HCT116 (cell line): Measurements from ENCODE around the gene VEPH1. TPM values are rescaled to one million over a fixed set of nuclear protein-coding genes. Genes with fewer than 3 reads are reported as not detected.

Experiments used
- ATAC-seq: fragments of 200-7000 bp; cut with Tn5 transposase; 2 replicates; pipeline ENCODE4 v1.9.1; 2020; ENCODE audit warnings: mild to moderate bottlenecking, moderate library complexity
- BruUV-seq: library from RNA; stranded (reverse); fragments of 400-500 nt; replicated peaks from 2 replicates; lab custom pipeline; 2021; lab: Mats Ljungman, UMichigan
- CTCF ChIA-PET: fragments of 300-600 bp; sonication (Branson Sonifier 250); formaldehyde crosslinking; loops from one replicate; lab custom pipeline; 2021; ENCODE audit warnings: antibody characterized with exemption; lab: Charles Lee
- POLR2A ChIA-PET: fragments of 300-600, 350-600 bp; sonication (Branson Sonifier 250); formaldehyde crosslinking; loops from one replicate; lab custom pipeline; 2021; ENCODE audit warnings: antibody characterized with exemption; lab: Charles Lee
- RAD21 ChIA-PET, 2 experiments: fragments of 300-600 bp; sonication (Branson Sonifier 250); formaldehyde crosslinking; loops; one replicate each; lab custom pipeline; 2023; ENCODE audit warnings: low total read pairs in 2 of 2; ENCODE audit not compliant: uncharacterized antibody in 2 of 2, unreplicated experiment in 2 of 2, low non-redundant PET in 1 of 2; lab: Charles Lee
- DNase-seq: peaks from one replicate; pipeline ENCODE4 v3.0.0-alpha.2; 2010; ENCODE audit warnings: low read depth, low spot score
- H2AFZ ChIP-seq: fragments of 200-600 bp; shearing (Covaris generic), sonication (generic); 2 replicates; pipeline ENCODE4 v1.6.1; 2017; ENCODE audit warnings: low read depth, mixed run types, mixed read lengths, antibody characterized with exemption, low read length; ENCODE audit not compliant: poor library complexity, severe bottlenecking
- H3K27ac ChIP-seq: 2 replicates; pipeline ENCODE4 v1.5.1; 2012; ENCODE audit warnings: low read depth, low read length
- H3K27me3 ChIP-seq: fragments of 200-600 bp; sonication (generic); 2 replicates; pipeline ENCODE4 v1.6.1; 2016; ENCODE audit warnings: mixed run types, low read length, mixed read lengths; ENCODE audit not compliant: insufficient read depth
- H3K36me3 ChIP-seq, 2 experiments: fragments of 200-500 bp in 1 of 2; fragments of 200-600 bp in 1 of 2; sonication (Bioruptor generic) in 1 of 2; sonication (generic) in 1 of 2; 2 replicates each; pipeline versions ENCODE4 v1.5.1 to v1.6.1; 2014 to 2016; ENCODE audit warnings: low read length in 2 of 2, inconsistent platforms in 1 of 2, mixed read lengths in 1 of 2, mixed run types in 1 of 2; ENCODE audit not compliant: insufficient read depth in 2 of 2, control insufficient read depth in 1 of 2
- H3K4me1 ChIP-seq, 2 experiments: fragments of 200-600 bp in 1 of 2; sonication (generic) in 1 of 2; 2 replicates each; pipeline versions ENCODE4 v1.5.1 to v1.6.1; 2012 to 2017; ENCODE audit warnings: low read length in 2 of 2, inconsistent platforms in 1 of 2, mild to moderate bottlenecking in 1 of 2, mixed read lengths in 1 of 2, mixed run types in 1 of 2, moderate library complexity in 1 of 2; ENCODE audit not compliant: insufficient read depth in 2 of 2, control insufficient read depth in 1 of 2
- H3K4me2 ChIP-seq: fragments of 200-600 bp; sonication (generic); 2 replicates; pipeline ENCODE4 v1.6.1; 2017; ENCODE audit warnings: mixed run types, low read length, mixed read lengths
- H3K4me3 ChIP-seq, 2 experiments: fragments of 200-600 bp in 1 of 2; sonication (generic) in 1 of 2; replicated peaks in 1 of 2; 2 replicates each; pipeline ENCODE4 v1.5.1; 2011 to 2016; ENCODE audit warnings: low read length in 2 of 2, control low read depth in 1 of 2, low read depth in 1 of 2, mild to moderate bottlenecking in 1 of 2, mixed read lengths in 1 of 2, mixed run types in 1 of 2
- H3K79me2 ChIP-seq: fragments of 200-600 bp; sonication (generic); 2 replicates; pipeline ENCODE4 v1.6.1; 2017; ENCODE audit warnings: mild to moderate bottlenecking, mixed run types, low read length, moderate library complexity, mixed read lengths; ENCODE audit not compliant: insufficient read depth
- H3K9ac ChIP-seq: fragments of 200-600 bp; sonication (generic); 2 replicates; pipeline ENCODE4 v1.6.1; 2016; ENCODE audit warnings: low read length, mixed read lengths
- H3K9me2 ChIP-seq: fragments of 200-600 bp; sonication (generic), shearing (Covaris generic); 2 replicates; pipeline ENCODE4 v1.6.1; 2017; ENCODE audit warnings: mixed run types, mild to moderate bottlenecking, moderate library complexity; ENCODE audit not compliant: insufficient read depth
- H3K9me3 ChIP-seq, 2 experiments: fragments of 200-500 bp in 1 of 2; fragments of 200-600 bp in 1 of 2; sonication (Bioruptor generic) in 1 of 2; sonication (generic) in 1 of 2; 2 replicates each; pipeline ENCODE4 v1.6.1; 2014 to 2017; ENCODE audit warnings: low read length in 2 of 2, mixed read lengths in 2 of 2, inconsistent platforms in 1 of 2, low read depth in 1 of 2, mild to moderate bottlenecking in 1 of 2, mixed run types in 1 of 2, moderate library complexity in 1 of 2; ENCODE audit not compliant: control insufficient read depth in 1 of 2, insufficient read depth in 1 of 2
- H4K20me1 ChIP-seq: fragments of 200-600 bp; sonication (generic), shearing (Covaris generic); 2 replicates; pipeline ENCODE4 v1.6.1; 2017; ENCODE audit warnings: mixed run types, mild to moderate bottlenecking, moderate library complexity; ENCODE audit not compliant: insufficient read depth
- CBX3 ChIP-seq: IDR thresholded peaks from 2 replicates; pipeline ENCODE4 v1.6.1; 2012; ENCODE audit warnings: low read depth
- CEBPB ChIP-seq: IDR thresholded peaks from 2 replicates; pipeline ENCODE4 v1.6.1; 2012; ENCODE audit warnings: low read depth
- EZH2 ChIP-seq: fragments of 200-600 bp; sonication (generic); IDR thresholded peaks from 2 replicates; pipeline ENCODE4 v1.6.1; 2017; ENCODE audit warnings: antibody characterized with exemption, mixed run types
- EZH2phosphoT487 ChIP-seq: fragments of 200-600 bp; IDR thresholded peaks from 2 replicates; pipeline ENCODE4 v1.6.1; 2018; ENCODE audit warnings: antibody characterized with exemption, borderline replicate concordance
- FOSL1 ChIP-seq: IDR thresholded peaks from 2 replicates; pipeline ENCODE4 v1.6.1; 2012; ENCODE audit warnings: low read depth
- JUND ChIP-seq: IDR thresholded peaks from 2 replicates; pipeline ENCODE4 v1.6.1; 2012
- POLR2A ChIP-seq: IDR thresholded peaks from 2 replicates; pipeline ENCODE4 v1.7.0; 2011; ENCODE audit warnings: borderline replicate concordance; ENCODE audit not compliant: insufficient read depth, insufficient read length; ENCODE audit errors: extremely low read depth
- POLR2AphosphoS5 ChIP-seq: IDR thresholded peaks from 2 replicates; pipeline ENCODE4 v1.6.1; 2011; ENCODE audit warnings: mild to moderate bottlenecking, low read depth, low read length, moderate library complexity
- RAD21 ChIP-seq: IDR thresholded peaks from 2 replicates; pipeline ENCODE4 v1.6.1; 2012; ENCODE audit warnings: low read depth, mild to moderate bottlenecking
- SP1 ChIP-seq: IDR thresholded peaks from 2 replicates; pipeline ENCODE4 v1.6.1; 2012; ENCODE audit warnings: low read depth
- ZBTB33 ChIP-seq: IDR thresholded peaks from 2 replicates; pipeline ENCODE4 v1.6.1; 2011; ENCODE audit warnings: mild to moderate bottlenecking, low read length, moderate library complexity; ENCODE audit not compliant: insufficient replicate concordance; ENCODE audit errors: extremely low read depth
- ZFX ChIP-seq: fragments of 450-650 bp; IDR thresholded peaks from 2 replicates; pipeline ENCODE4 v1.6.1; 2017
- ZNF274 ChIP-seq: fragments of 200-500 bp; sonication (Bioruptor generic); IDR thresholded peaks from 2 replicates; pipeline ENCODE4 v1.6.1; 2014; ENCODE audit warnings: mild to moderate bottlenecking, low read depth, low read length, inconsistent platforms
- intact Hi-C: fragments of 100-400 bp; cut with micrococcal nuclease; formaldehyde crosslinking; loops from 2 replicates; pipeline ENCODE4 v1.10.0; 2022
- total RNA-seq: library from RNA; stranded (reverse); gene quantifications from one replicate; pipeline ENCODE4 v1.2.1, GENCODE V29; 2021; ENCODE audit not compliant: unreplicated experiment
- TF ChIP-seq, protein P1 (sequence below): IDR thresholded peaks from 2 replicates; pipeline ENCODE4 v1.6.1; 2012; ENCODE audit warnings: low read depth
- TF ChIP-seq, protein P2 (sequence below), 3 experiments: fragments of 200-600 bp in 1 of 3; sonication (generic) in 1 of 3; IDR thresholded peaks in 2 of 3; conservative IDR thresholded peaks in 1 of 3; 2 replicates each; pipeline ENCODE4 v1.5.1; 2012 to 2017; ENCODE audit warnings: low read depth in 2 of 3, low read length in 2 of 3, antibody characterized with exemption in 1 of 3, borderline replicate concordance in 1 of 3, control low read depth in 1 of 3, mild to moderate bottlenecking in 1 of 3, mixed read lengths in 1 of 3, mixed run types in 1 of 3, moderate library complexity in 1 of 3; ENCODE audit not compliant: insufficient read depth in 1 of 3

VEPH1 gene
- total RNA-seq, 1 experiment from 2014 or later: 4.9 TPM

GRCh38 chr3:157541506-157542236, 38.5 kb upstream of the VEPH1 start (continued):
- TF ChIP-seq, protein P1, sequence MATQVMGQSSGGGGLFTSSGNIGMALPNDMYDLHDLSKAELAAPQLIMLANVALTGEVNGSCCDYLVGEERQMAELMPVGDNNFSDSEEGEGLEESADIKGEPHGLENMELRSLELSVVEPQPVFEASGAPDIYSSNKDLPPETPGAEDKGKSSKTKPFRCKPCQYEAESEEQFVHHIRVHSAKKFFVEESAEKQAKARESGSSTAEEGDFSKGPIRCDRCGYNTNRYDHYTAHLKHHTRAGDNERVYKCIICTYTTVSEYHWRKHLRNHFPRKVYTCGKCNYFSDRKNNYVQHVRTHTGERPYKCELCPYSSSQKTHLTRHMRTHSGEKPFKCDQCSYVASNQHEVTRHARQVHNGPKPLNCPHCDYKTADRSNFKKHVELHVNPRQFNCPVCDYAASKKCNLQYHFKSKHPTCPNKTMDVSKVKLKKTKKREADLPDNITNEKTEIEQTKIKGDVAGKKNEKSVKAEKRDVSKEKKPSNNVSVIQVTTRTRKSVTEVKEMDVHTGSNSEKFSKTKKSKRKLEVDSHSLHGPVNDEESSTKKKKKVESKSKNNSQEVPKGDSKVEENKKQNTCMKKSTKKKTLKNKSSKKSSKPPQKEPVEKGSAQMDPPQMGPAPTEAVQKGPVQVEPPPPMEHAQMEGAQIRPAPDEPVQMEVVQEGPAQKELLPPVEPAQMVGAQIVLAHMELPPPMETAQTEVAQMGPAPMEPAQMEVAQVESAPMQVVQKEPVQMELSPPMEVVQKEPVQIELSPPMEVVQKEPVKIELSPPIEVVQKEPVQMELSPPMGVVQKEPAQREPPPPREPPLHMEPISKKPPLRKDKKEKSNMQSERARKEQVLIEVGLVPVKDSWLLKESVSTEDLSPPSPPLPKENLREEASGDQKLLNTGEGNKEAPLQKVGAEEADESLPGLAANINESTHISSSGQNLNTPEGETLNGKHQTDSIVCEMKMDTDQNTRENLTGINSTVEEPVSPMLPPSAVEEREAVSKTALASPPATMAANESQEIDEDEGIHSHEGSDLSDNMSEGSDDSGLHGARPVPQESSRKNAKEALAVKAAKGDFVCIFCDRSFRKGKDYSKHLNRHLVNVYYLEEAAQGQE: no peak
- TF ChIP-seq ZFX: no peak
- no peak for TF ChIP-seq EZH2
- no peak for TF ChIP-seq CBX3
- TF ChIP-seq POLR2AphosphoS5: no peak
- TF ChIP-seq POLR2A: no peak

DNA sequence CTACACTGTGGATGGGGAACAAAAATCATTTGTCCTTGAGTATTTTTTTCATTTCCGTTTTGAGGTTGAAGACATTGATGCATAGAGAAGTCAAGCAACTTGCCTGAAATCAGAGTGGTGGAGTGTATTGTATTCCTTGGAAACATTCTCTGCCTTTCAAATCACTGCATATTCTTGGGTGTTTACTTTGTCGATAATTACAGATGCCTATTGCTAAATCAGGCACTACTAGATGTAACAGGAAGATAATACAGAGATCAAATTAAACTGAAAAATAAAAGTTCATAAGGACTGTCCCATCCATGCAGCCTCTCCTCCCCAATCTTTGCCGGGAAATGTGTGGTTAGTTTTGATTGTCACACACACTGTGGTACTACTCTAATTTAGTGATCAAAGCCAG, 37.4 kb upstream of the VEPH1 start:
- Histone ChIP-seq H3K4me1 (no peaks in the 10 kb centered on the region), H3K9me2 (no peaks in the 10 kb centered on the region)
- ATAC-seq: no peak

More for the DNA sequence above, 37.4 kb upstream of the VEPH1 start:
- Histone ChIP-seq H2AFZ (no peak overlapping the region), H3K36me3 (no peaks in the 10 kb centered on the region), H3K27ac (no peak overlapping the region), H3K4me2 (no peak overlapping the region), H3K79me2 (no peaks in the 10 kb centered on the region), H3K9me3 (no peaks in the 10 kb centered on the region), H3K27me3 (no peaks in the 10 kb centered on the region), H3K4me3 (no peak overlapping the region), H4K20me1 (no peaks in the 10 kb centered on the region), H3K9ac (no peak overlapping the region)
- TF ChIP-seq SP1 (no peak), POLR2A (no peak), FOSL1 (no peak), ZNF274 (no peak), ZFX (no peak), CBX3 (no peak), EZH2phosphoT487 (no peak), RAD21 (no peak), JUND (no peak), ZBTB33 (no peak), CEBPB (no peak)
- TF ChIP-seq, protein P2, sequence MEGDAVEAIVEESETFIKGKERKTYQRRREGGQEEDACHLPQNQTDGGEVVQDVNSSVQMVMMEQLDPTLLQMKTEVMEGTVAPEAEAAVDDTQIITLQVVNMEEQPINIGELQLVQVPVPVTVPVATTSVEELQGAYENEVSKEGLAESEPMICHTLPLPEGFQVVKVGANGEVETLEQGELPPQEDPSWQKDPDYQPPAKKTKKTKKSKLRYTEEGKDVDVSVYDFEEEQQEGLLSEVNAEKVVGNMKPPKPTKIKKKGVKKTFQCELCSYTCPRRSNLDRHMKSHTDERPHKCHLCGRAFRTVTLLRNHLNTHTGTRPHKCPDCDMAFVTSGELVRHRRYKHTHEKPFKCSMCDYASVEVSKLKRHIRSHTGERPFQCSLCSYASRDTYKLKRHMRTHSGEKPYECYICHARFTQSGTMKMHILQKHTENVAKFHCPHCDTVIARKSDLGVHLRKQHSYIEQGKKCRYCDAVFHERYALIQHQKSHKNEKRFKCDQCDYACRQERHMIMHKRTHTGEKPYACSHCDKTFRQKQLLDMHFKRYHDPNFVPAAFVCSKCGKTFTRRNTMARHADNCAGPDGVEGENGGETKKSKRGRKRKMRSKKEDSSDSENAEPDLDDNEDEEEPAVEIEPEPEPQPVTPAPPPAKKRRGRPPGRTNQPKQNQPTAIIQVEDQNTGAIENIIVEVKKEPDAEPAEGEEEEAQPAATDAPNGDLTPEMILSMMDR (IDR thresholded peaks at IDR 0.05 in 2 of 3, conservative IDR thresholded peaks at IDR 0.05 in 1 of 3; ENCODE audit: borderline replicate concordance in 1 of 3, insufficient read depth in 1 of 3, low read depth in 2 of 3, low read length in 2 of 3): no peak
- ChIA-PET CTCF (no interaction called here), POLR2A (no interaction called here), RAD21 (no interaction called here)
- intact Hi-C loops: no loop called here
- DNase-seq: no peak
- no TSS peak for BruUV-seq
